ENCODE data around the gene PICK1.

PICK1 gene

DNA sequence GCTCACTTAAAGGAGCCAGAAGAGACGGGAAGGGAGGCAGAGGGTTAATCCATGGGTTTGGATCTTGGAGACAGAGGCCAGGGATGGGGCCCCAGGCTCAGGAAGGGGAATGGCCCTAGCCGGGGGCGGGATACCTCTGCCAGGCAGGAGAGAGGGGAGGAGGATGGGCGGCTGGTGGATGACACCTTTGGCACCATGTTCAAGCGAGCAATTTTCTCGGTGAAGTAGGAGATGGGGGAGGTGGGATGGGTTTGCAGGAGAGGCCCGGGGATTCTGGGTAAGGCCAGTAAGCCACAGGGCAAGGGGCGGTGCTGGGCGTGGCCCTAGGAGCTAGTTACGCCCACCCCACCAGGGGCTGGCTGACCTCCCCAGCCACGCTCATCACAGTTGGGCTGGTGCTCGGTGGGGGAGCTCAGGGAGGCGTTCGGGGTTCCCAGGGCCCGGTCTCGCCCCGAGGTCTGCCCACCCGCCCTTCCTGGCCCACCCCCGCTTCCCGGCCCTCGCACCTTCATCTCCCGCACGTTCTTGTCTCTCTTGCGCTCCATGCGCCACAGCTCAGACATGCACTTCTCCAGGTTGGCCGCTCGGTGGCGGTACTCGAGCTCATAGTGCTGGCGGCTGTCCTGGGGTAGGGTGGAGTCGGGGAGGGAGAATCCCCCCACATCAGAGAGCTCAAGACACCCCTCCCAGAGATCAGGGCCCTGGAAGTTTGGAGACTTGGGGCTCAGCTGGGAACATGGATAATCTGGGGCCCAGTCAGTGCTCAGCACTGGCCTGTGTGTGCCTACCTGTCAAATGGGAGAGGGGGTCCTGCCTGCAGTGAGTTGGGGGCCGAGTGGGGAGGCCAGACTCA lies 40.6 kb downstream of the PICK1 start:
- peaks cover 11% of the 10 kb centered on the region for H3K4me1 ChIP-seq (ENCODE audit: control insufficient read depth, insufficient read depth, low read length)
- no peak overlapping the region for H3K27ac ChIP-seq (ENCODE audit: insufficient read depth, low read depth, low read length, poor library complexity, severe bottlenecking)
- no peaks in the 10 kb centered on the region for H3K27me3 ChIP-seq (ENCODE audit: control insufficient read depth, insufficient read depth, low read length, poor library complexity, severe bottlenecking)
- no peaks in the 10 kb centered on the region for H3K9me3 ChIP-seq (ENCODE audit: control insufficient read depth, low read length)
- peak overlapping the region; percentile 16 for H3K4me3 ChIP-seq (ENCODE audit: insufficient read depth, low read depth, low read length)
- WGBS, 2 experiments = 6 to 8% methylated on average over 30 of the region's 32 CpGs
- H3K36me3 ChIP-seq (ENCODE audit: control insufficient read depth, insufficient read depth, low read length) = no peaks in the 10 kb centered on the region

DNA sequence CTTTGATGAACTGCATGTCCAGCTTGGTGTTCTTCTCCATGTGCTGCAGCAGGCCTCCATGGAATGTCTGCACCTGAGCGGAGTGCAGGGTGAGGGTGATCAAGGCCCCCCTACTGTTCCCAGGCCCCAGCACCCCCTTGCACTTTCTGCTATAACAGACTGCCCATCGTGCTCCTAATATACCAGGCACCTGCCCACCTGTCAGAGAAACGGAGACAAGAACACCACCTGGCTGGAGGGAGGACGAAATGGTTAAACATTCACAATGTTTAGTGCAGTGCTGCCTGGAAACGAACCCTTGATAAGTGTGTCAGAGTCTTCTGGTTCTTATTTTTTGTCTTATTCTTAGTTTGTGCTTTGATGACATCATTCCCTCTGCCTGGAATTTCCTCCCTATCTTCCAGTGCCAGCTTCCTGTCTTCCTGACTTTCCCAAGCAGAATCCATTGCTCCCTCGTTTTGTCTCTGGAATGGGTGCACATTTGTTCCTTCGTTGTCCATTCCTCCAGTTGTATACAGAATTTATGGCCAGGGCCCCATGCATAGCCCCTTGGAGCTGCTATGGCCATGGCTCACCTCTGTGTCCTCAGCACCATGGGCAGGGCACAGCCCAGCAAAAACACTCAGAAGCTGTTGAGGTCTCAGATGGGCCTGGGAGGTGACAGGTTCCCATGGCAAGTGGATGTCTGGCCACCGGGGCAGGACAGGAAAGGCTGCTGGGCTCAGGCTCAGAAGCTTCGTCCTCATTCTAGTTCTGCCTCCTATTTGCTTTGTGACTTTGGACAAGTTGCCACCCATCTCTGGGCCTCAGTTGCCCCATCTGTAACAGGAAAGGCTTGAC lies 41.4 kb downstream of the PICK1 start:
- Histone ChIP-seq H3K4me1 (ENCODE audit: control insufficient read depth, insufficient read depth, low read length) (peaks cover 11% of the 10 kb centered on the region), H3K27ac (ENCODE audit: insufficient read depth, low read depth, low read length, poor library complexity, severe bottlenecking) (no peak overlapping the region), H3K4me3 (ENCODE audit: insufficient read depth, low read depth, low read length) (no peak overlapping the region), H3K36me3 (ENCODE audit: control insufficient read depth, insufficient read depth, low read length) (no peaks in the 10 kb centered on the region), H3K27me3 (ENCODE audit: control insufficient read depth, insufficient read depth, low read length, poor library complexity, severe bottlenecking) (no peaks in the 10 kb centered on the region), H3K9me3 (ENCODE audit: control insufficient read depth, low read length) (no peaks in the 10 kb centered on the region)
- WGBS, 2 experiments = 89 to 90% methylated on average over 9 of the region's 9 CpGs

DNA sequence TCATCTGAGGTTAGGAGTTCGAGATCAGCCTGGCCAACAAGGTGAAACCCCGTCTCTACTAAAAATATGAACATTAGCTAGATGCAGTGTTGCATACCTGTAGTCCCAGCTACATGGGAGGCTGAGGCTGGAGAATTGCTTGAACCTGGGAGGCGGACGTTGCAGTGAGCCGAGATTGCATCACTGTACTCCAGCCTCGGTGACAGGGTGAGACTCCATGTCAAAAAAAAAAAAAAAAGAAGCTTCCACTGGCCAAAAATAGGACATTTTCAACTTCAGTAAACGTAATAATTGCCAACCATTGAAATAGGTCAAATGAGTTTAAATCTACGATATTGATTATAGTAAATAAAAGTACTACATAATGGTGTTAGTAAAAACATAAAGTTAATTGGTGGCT lies 46.4 kb downstream of the PICK1 start:
- H3K9me3 ChIP-seq (ENCODE audit: control insufficient read depth, low read length) = no peaks in the 10 kb centered on the region
- no peak overlapping the region for H3K4me3 ChIP-seq (ENCODE audit: insufficient read depth, low read depth, low read length)
- H3K36me3 ChIP-seq (ENCODE audit: control insufficient read depth, insufficient read depth, low read length) = no peaks in the 10 kb centered on the region
- H3K27ac ChIP-seq (ENCODE audit: insufficient read depth, low read depth, low read length, poor library complexity, severe bottlenecking) = no peak overlapping the region
- H3K4me1 ChIP-seq (ENCODE audit: control insufficient read depth, insufficient read depth, low read length) = no peaks in the 10 kb centered on the region
- WGBS, 2 experiments = 82 to 91% methylated on average over 6 to 8 of the region's 8 CpGs
- no peaks in the 10 kb centered on the region for H3K27me3 ChIP-seq (ENCODE audit: control insufficient read depth, insufficient read depth, low read length, poor library complexity, severe bottlenecking)

DNA sequence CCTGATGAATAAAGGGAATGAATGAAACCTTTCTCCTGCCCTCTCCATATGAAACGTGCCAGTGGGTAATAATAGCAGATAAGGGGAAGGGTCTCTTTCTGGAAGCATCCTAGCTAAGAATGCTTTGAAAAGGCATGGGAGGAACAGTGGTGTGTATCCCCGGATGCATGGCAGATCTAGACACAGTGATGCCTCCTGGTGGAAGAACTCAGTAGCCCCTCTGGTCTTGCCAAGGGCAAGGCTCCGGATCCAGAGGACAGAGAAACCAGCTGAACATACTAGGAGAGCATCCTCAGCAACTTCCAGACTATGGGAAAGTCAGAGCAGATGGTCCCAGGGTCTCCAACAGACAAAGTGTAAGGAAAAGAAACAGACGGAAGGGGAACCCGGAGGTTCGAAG lies 46.9 kb downstream of the PICK1 start:
- Histone ChIP-seq H3K27me3 (ENCODE audit: control insufficient read depth, insufficient read depth, low read length, poor library complexity, severe bottlenecking) (no peaks in the 10 kb centered on the region), H3K4me3 (ENCODE audit: insufficient read depth, low read depth, low read length) (no peak overlapping the region), H3K36me3 (ENCODE audit: control insufficient read depth, insufficient read depth, low read length) (no peaks in the 10 kb centered on the region), H3K4me1 (ENCODE audit: control insufficient read depth, insufficient read depth, low read length) (no peaks in the 10 kb centered on the region), H3K9me3 (ENCODE audit: control insufficient read depth, low read length) (no peaks in the 10 kb centered on the region), H3K27ac (ENCODE audit: insufficient read depth, low read depth, low read length, poor library complexity, severe bottlenecking) (no peak overlapping the region)
- WGBS, 2 experiments = 77 to 80% methylated on average over 6 of the region's 6 CpGs

DNA sequence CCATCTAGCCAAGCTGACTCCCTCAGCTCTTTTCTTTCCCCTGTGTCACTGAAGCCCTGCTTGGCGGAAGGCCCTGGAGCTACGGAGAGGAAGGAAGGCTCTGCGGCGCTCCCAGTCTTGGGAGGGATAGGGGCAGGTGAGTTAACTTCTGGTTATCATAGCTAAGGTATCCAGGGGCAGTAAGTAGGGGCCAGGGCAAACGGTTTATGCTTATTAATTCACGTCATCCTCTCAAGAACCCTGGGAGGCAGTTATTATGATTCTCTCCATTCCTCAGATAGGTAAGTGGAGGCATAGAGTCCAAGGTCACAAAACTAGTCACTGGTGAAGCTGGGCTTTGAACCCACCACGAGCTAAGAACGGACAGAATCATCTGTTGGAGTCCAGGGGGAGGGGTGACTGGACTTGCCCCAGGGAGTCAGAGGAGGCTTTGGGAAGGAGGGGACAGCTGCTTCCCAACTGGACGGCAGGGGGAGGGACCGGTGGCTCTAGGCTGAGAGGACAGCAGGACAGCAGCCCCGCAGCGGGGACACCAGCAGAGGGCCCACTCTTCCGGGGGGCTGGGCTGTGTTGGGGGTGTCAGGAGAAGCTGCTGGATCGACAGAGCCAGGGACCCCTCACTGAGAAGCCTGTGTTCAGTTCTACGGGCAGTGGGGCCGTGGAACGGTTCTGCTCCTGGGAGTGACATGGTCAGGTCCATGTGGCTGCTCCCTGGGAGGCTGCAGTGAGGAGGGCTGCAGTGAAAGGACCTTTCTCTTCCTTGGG lies 49.8 kb downstream of the PICK1 start:
- peaks cover 9% of the 10 kb centered on the region for H3K4me1 ChIP-seq (ENCODE audit: control insufficient read depth, insufficient read depth, low read length)
- no peak overlapping the region for H3K4me3 ChIP-seq (ENCODE audit: insufficient read depth, low read depth, low read length)
- H3K36me3 ChIP-seq (ENCODE audit: control insufficient read depth, insufficient read depth, low read length) = no peaks in the 10 kb centered on the region
- H3K27me3 ChIP-seq (ENCODE audit: control insufficient read depth, insufficient read depth, low read length, poor library complexity, severe bottlenecking) = no peaks in the 10 kb centered on the region
- WGBS, 2 experiments = 77 to 78% methylated on average over 17 of the region's 17 CpGs
- no peak overlapping the region for H3K27ac ChIP-seq (ENCODE audit: insufficient read depth, low read depth, low read length, poor library complexity, severe bottlenecking)
- H3K9me3 ChIP-seq (ENCODE audit: control insufficient read depth, low read length) = no peaks in the 10 kb centered on the region

DNA sequence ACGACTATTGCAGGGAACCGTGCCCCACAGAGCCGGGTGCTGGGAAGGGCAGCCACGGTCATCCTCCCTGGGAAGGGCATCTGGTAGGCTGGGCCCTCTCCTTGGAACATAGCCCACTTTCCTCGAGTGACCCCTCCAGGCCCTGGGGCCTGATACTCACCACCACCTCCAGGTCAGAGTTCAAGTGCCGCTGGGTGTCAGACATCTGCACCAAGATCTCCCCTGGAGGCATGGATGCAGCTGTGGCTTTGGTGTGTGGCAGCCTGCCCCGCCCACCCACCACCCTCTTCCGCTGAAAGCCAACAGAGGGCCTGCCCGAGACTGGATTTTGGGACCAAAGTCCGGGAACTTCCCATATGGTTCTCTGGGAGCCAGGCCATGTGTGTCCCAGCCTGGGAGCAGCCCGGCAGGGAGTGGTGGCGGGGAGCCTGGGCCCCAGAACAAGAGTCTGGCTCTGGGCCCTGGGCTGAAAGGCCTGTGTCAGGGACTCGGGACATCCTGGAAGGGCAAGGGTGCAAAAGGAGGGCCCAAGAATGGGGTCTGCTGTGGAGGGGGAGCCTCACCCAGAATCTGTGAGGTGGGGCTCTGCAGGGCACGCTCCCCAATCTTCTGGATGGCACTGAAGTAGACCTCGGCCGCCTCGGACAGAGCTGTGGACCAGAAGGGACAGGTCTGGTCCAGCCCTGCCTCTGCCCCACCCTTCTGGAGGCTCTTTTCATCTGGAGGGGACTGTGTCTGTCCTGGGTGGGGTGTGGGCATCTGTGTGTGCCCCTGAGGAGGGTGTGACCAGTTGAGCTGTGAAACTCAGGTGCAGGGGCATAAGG lies 50.7 kb downstream of the PICK1 start:
- Histone ChIP-seq H3K36me3 (ENCODE audit: control insufficient read depth, insufficient read depth, low read length) (no peaks in the 10 kb centered on the region), H3K9me3 (ENCODE audit: control insufficient read depth, low read length) (no peaks in the 10 kb centered on the region), H3K27me3 (ENCODE audit: control insufficient read depth, insufficient read depth, low read length, poor library complexity, severe bottlenecking) (no peaks in the 10 kb centered on the region), H3K27ac (ENCODE audit: insufficient read depth, low read depth, low read length, poor library complexity, severe bottlenecking) (no peak overlapping the region), H3K4me3 (ENCODE audit: insufficient read depth, low read depth, low read length) (no peak overlapping the region), H3K4me1 (ENCODE audit: control insufficient read depth, insufficient read depth, low read length) (peaks cover 9% of the 10 kb centered on the region)
- WGBS, 2 experiments = 86 to 88% methylated on average over 17 of the region's 17 CpGs

DNA sequence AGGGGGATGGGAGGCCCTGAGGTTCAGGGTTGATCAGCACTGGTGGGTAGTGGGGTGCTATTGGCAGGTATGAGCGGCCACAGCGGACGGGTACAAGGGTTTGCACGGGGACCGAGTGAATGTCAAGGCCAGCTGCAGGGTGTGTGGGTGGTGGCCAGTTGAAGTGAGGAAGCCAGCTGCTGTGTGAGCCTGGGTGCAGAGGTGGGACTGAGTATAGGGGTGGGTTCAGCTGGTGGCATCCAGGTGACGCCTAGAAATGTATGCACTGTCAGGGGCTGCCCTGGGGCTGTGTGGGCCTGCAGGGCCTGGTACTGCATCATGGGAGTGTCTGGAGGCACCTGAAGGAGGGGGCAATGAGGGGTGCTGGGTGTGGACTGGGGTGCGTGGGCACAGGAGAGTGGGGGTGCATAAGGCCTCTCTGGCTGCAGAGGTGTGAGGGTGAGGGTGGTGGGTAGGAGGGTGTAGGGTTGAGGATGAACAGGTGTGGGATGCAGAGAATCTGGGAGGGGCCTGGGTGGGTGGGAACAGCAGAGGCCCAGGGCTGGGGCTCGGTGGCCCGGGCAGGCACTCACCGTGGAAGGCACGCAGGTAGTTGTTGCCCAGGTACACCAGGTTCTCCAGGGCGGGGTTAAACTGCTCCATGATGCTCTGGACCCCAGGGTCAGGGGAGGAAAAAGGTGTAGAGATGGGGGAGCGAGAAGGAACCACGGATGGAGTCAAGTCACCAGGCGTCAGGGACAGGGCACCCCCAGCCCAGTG lies 51.5 kb downstream of the PICK1 start:
- Histone ChIP-seq H3K9me3 (ENCODE audit: control insufficient read depth, low read length) (no peaks in the 10 kb centered on the region), H3K4me1 (ENCODE audit: control insufficient read depth, insufficient read depth, low read length) (peaks cover 9% of the 10 kb centered on the region), H3K36me3 (ENCODE audit: control insufficient read depth, insufficient read depth, low read length) (no peaks in the 10 kb centered on the region), H3K4me3 (ENCODE audit: insufficient read depth, low read depth, low read length) (no peak overlapping the region), H3K27me3 (ENCODE audit: control insufficient read depth, insufficient read depth, low read length, poor library complexity, severe bottlenecking) (no peaks in the 10 kb centered on the region), H3K27ac (ENCODE audit: insufficient read depth, low read depth, low read length, poor library complexity, severe bottlenecking) (no peak overlapping the region)
- whole genome bisulfite sequencing, 2 experiments = 94 to 95% methylated on average over 15 of the region's 15 CpGs

DNA sequence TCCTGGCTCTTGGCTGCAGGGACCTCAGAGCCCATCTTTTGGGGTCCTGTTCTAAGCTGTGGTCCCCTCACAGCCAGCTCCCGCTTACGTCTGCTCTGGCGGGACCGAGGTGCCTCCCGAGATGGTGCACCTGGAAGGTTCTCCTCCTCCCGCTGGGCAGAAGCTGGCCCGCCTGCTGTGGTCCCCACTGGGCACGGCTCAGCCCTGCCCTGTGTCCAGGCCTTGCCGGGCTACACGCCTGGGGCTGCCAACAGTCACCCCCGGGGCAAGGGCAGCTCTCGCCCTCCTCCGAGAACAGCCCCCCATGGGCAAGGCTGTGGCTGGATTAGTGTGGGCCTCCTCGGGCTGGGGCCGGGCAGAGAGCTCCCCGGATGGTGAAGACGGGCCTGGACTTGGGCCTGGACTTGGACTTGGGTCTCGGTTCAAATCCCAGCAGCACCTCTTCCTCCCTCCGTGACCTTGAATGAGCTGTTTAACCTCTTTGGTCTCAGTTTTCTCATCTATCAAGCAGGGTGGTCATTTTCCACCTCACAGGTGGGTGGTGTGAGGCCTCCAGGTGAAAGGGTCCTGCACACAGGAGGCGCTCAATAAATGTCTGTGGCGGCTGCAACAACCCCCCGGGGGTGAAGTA lies 52.3 kb downstream of the PICK1 start:
- H3K4me1 ChIP-seq (ENCODE audit: control insufficient read depth, insufficient read depth, low read length) = peaks cover 9% of the 10 kb centered on the region
- 92% methylated on average over 22 of the region's 22 CpGs for whole genome bisulfite sequencing, 2 experiments

More for the DNA sequence above, 52.3 kb downstream of the PICK1 start:
- Histone ChIP-seq H3K4me3 (ENCODE audit: insufficient read depth, low read depth, low read length) (no peak overlapping the region), H3K36me3 (ENCODE audit: control insufficient read depth, insufficient read depth, low read length) (no peaks in the 10 kb centered on the region), H3K9me3 (ENCODE audit: control insufficient read depth, low read length) (no peaks in the 10 kb centered on the region), H3K27me3 (ENCODE audit: control insufficient read depth, insufficient read depth, low read length, poor library complexity, severe bottlenecking) (no peaks in the 10 kb centered on the region), H3K27ac (ENCODE audit: insufficient read depth, low read depth, low read length, poor library complexity, severe bottlenecking) (no peak overlapping the region)

Data from ectodermal cell (in vitro differentiated cells).